Nephron (organoid): ENCODE results near the gene GLMN.

Experiments used
- H3K27ac Mint-ChIP-seq, 3 experiments: 2 replicates each; pipeline ENCODE4 v1.8.0; 2020; ENCODE audit warnings: mixed read lengths in 3 of 3, mild to moderate bottlenecking in 2 of 3, moderate library complexity in 1 of 3
- H3K27me3 Mint-ChIP-seq: 2 replicates; pipeline ENCODE4 v1.8.0; 2021; ENCODE audit warnings: low read depth, mild to moderate bottlenecking, moderate library complexity, mixed read lengths
- H3K36me3 Mint-ChIP-seq: 2 replicates; pipeline ENCODE4 v1.8.0; 2020; ENCODE audit warnings: low read depth, mixed read lengths
- H3K4me1 Mint-ChIP-seq: 2 replicates; pipeline ENCODE4 v1.8.0; 2020; ENCODE audit warnings: mixed read lengths
- H3K4me3 Mint-ChIP-seq, 3 experiments: 2 replicates each; pipeline ENCODE4 v1.8.0; 2020; ENCODE audit warnings: mild to moderate bottlenecking in 3 of 3, mixed read lengths in 3 of 3, moderate library complexity in 2 of 3
- H3K9me3 Mint-ChIP-seq: 2 replicates; pipeline ENCODE4 v1.8.0; 2020; ENCODE audit warnings: mixed read lengths
- CTCF ChIP-seq, 3 experiments: fragments of 200-600 bp; sonication (generic); IDR thresholded peaks; one replicate each; pipeline ENCODE4 v1.5.0; 2021; ENCODE audit warnings: antibody characterized with exemption in 3 of 3; ENCODE audit not compliant: unreplicated experiment in 3 of 3

The GLMN gene

GRCh38 chr1:92244376-92244775 is 54.4 kb downstream of the GLMN start:
- Mint-ChIP-seq H3K36me3 (peaks cover 11% of the 10 kb centered on the region), H3K27me3 (no peaks in the 10 kb centered on the region), H3K4me1 (no peaks in the 10 kb centered on the region), H3K4me3 (no peak overlapping the region), H3K27ac (no peak overlapping the region), H3K9me3 (no peaks in the 10 kb centered on the region)
- no peak for TF ChIP-seq CTCF (IDR thresholded peaks at IDR 0.05; ENCODE audit: unreplicated experiment in 3 of 3)

GRCh38 chr1:92240034-92240433 is 58.8 kb downstream of the GLMN start:
- H3K9me3 Mint-ChIP-seq: peaks cover 3% of the 10 kb centered on the region
- no peaks in the 10 kb centered on the region for H3K27me3 Mint-ChIP-seq
- TF ChIP-seq CTCF (IDR thresholded peaks at IDR 0.05; ENCODE audit: unreplicated experiment in 3 of 3): no peak
- no peaks in the 10 kb centered on the region for H3K36me3 Mint-ChIP-seq
- no peak overlapping the region for H3K4me3 Mint-ChIP-seq
- no peak overlapping the region for H3K27ac Mint-ChIP-seq
- no peaks in the 10 kb centered on the region for H3K4me1 Mint-ChIP-seq

DNA sequence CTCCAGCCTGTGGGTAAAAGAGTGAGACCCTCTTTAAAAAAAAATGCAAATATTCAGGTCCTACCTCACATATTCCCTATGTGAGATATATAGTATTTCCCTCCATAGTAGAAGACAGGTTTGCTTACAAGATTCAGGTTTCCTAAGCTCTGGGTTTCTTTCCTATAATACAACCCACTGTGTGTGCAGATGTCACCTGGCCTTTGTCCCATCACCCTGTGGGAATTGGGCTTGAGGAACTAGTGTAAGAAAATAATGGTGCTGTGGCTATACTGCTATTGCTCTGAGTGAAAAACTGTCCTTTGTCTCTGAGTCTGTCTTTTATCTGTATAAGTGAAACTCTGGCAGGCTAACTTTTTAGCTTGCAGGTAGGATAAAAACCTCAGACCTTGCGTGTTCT is 68.1 kb downstream of the GLMN start:
- H3K4me1 Mint-ChIP-seq: no peaks in the 10 kb centered on the region
- no peaks in the 10 kb centered on the region for H3K9me3 Mint-ChIP-seq
- H3K4me3 Mint-ChIP-seq: no peak overlapping the region
- no peak for TF ChIP-seq CTCF (IDR thresholded peaks at IDR 0.05; ENCODE audit: unreplicated experiment in 3 of 3)
- H3K36me3 Mint-ChIP-seq: no peaks in the 10 kb centered on the region
- no peak overlapping the region for H3K27ac Mint-ChIP-seq
- H3K27me3 Mint-ChIP-seq: no peaks in the 10 kb centered on the region

DNA sequence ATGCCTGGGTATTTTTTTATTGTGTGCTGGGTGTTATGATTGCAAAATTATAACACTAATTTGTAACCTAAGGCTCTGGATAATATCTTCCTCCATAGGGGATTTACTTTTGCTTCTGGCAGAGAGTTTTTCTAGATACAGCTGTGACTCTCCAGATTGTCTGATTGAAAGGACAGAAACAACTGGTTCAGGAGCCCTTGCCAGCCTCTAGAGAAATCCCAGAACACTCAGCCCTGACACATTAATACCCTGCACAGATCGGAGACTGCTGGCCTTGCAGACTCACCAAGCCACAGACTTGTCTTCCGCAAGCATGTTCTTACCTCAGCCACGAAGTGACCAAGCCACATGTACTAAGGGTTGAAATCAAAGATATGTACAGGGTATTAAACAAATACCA is 70.4 kb downstream of the GLMN start:
- no peaks in the 10 kb centered on the region for H3K36me3 Mint-ChIP-seq
- H3K4me3 Mint-ChIP-seq: no peak overlapping the region
- H3K27me3 Mint-ChIP-seq: no peaks in the 10 kb centered on the region
- no peak for TF ChIP-seq CTCF (IDR thresholded peaks at IDR 0.05; ENCODE audit: unreplicated experiment in 3 of 3)
- no peaks in the 10 kb centered on the region for H3K9me3 Mint-ChIP-seq
- no peaks in the 10 kb centered on the region for H3K4me1 Mint-ChIP-seq
- no peak overlapping the region for H3K27ac Mint-ChIP-seq

DNA sequence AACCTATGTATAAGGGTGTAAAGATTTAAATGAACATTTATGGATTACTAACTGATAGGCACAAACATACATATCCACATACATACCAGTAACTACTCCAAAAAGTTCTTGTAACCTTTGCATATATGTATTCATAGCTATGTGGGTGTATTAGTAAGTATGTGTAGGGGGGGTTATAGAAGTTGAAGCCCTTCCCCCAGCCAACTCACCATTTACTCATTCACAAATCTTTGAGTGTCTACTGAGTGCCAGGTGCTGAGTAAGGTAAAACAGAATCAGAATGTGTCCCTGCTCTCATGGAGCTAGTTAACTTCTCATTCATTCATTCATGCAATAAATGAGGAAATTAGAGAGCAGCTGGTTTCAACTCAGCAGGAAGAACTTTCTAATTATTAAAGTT is 79.8 kb downstream of the GLMN start:
- Mint-ChIP-seq H3K36me3 (no peaks in the 10 kb centered on the region), H3K9me3 (peaks cover 5% of the 10 kb centered on the region), H3K4me1 (no peaks in the 10 kb centered on the region), H3K27me3 (no peaks in the 10 kb centered on the region), H3K27ac (no peak overlapping the region), H3K4me3 (no peak overlapping the region)
- no peak for TF ChIP-seq CTCF (IDR thresholded peaks at IDR 0.05; ENCODE audit: unreplicated experiment in 3 of 3)

- Mint-ChIP-seq H3K27ac (no peak overlapping the region), H3K27me3 (no peaks in the 10 kb centered on the region), H3K9me3 (peaks cover 5% of the 10 kb centered on the region), H3K4me3 (no peak overlapping the region), H3K36me3 (no peaks in the 10 kb centered on the region), H3K4me1 (no peaks in the 10 kb centered on the region)
- no peak for TF ChIP-seq CTCF (IDR thresholded peaks at IDR 0.05; ENCODE audit: unreplicated experiment in 3 of 3)
These were observed 80.2 kb downstream of the GLMN start for GRCh38 chr1:92218559-92218958.
